Measurements from ENCODE around the gene MYBBP1A. TPM values are rescaled to one million over a fixed set of nuclear protein-coding genes. Genes with fewer than 3 reads are reported as not detected.

The MYBBP1A gene
- total RNA-seq, 1 donor = 49.2 TPM

GRCh38 chr17:4509923-4510617, 45.1 kb downstream of the MYBBP1A start:
- Histone ChIP-seq H3K4me1 (ENCODE audit: insufficient read depth, low read length) (peaks cover 5% of the 10 kb centered on the region), H3K27ac (ENCODE audit: low read depth, low read length) (peak overlapping the region; percentile 16), H3K4me2 (ENCODE audit: insufficient read depth, low read length) (no peak overlapping the region), H2AFZ (ENCODE audit: low read length) (peak overlapping the region; percentile 37), H3K27me3 (ENCODE audit: insufficient read depth, low read length) (no peaks in the 10 kb centered on the region), H4K20me1 (ENCODE audit: insufficient read depth, low read length) (no peaks in the 10 kb centered on the region), H3K4me3 (ENCODE audit: insufficient read depth, low read length) (no peak overlapping the region), H3K9me3 (ENCODE audit: low read depth, low read length) (no peaks in the 10 kb centered on the region), H3K36me3 (ENCODE audit: insufficient read depth, low read length) (no peaks in the 10 kb centered on the region), H3K79me2 (ENCODE audit: insufficient read depth, low read length) (no peaks in the 10 kb centered on the region)
- TF ChIP-seq CTCF (IDR thresholded peaks at IDR 0.05; ENCODE audit: extremely low read depth, low read depth, low read length) = no peak
- DNase-seq (ENCODE audit: insufficient read length, low spot score, missing footprints) = peak; percentile 93

DNA sequence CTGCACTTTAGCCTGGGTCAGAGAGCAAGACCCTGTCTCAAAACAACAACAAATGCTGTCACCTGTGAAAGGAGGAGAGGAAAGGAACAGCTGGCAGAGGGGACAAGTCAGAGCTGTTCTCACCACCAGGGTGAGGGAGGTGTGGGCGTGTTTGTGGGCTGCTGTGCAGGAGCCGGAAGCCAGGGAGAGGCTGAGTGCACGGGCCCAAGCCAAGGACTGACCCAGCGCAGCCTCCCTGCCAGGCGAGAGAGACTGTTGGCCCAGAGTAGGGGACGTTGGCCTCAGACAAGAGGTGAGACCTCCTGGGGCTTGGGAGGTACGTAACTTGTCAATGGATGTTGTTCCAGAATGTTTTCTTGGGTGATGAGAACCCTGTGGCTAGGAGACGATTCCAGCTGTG, 45.8 kb downstream of the MYBBP1A start:
- H3K27ac ChIP-seq (ENCODE audit: low read depth, low read length) = no peak overlapping the region
- no peaks in the 10 kb centered on the region for H3K36me3 ChIP-seq (ENCODE audit: insufficient read depth, low read length)
- no peaks in the 10 kb centered on the region for H4K20me1 ChIP-seq (ENCODE audit: insufficient read depth, low read length)
- H3K27me3 ChIP-seq (ENCODE audit: insufficient read depth, low read length) = no peaks in the 10 kb centered on the region
- peaks cover 5% of the 10 kb centered on the region for H3K4me1 ChIP-seq (ENCODE audit: insufficient read depth, low read length)
- H2AFZ ChIP-seq (ENCODE audit: low read length) = no peak overlapping the region
- no peaks in the 10 kb centered on the region for H3K9me3 ChIP-seq (ENCODE audit: low read depth, low read length)
- DNase-seq (ENCODE audit: insufficient read length, low spot score, missing footprints) = peak; percentile 91
- H3K4me2 ChIP-seq (ENCODE audit: insufficient read depth, low read length) = no peak overlapping the region
- H3K79me2 ChIP-seq (ENCODE audit: insufficient read depth, low read length) = no peaks in the 10 kb centered on the region
- no peak for TF ChIP-seq CTCF (IDR thresholded peaks at IDR 0.05; ENCODE audit: extremely low read depth, low read depth, low read length)
- H3K4me3 ChIP-seq (ENCODE audit: insufficient read depth, low read length) = no peak overlapping the region

GRCh38 chr17:4508207-4508606, 47.0 kb downstream of the MYBBP1A start:
- Histone ChIP-seq H2AFZ (ENCODE audit: low read length) (no peak overlapping the region), H3K9me3 (ENCODE audit: low read depth, low read length) (no peaks in the 10 kb centered on the region), H3K36me3 (ENCODE audit: insufficient read depth, low read length) (no peaks in the 10 kb centered on the region), H3K4me2 (ENCODE audit: insufficient read depth, low read length) (no peak overlapping the region), H3K27ac (ENCODE audit: low read depth, low read length) (no peak overlapping the region), H4K20me1 (ENCODE audit: insufficient read depth, low read length) (no peaks in the 10 kb centered on the region), H3K27me3 (ENCODE audit: insufficient read depth, low read length) (no peaks in the 10 kb centered on the region), H3K79me2 (ENCODE audit: insufficient read depth, low read length) (no peaks in the 10 kb centered on the region), H3K4me3 (ENCODE audit: insufficient read depth, low read length) (no peak overlapping the region), H3K4me1 (ENCODE audit: insufficient read depth, low read length) (peaks cover 5% of the 10 kb centered on the region)
- no peak for DNase-seq (ENCODE audit: insufficient read length, low spot score, missing footprints)
- TF ChIP-seq CTCF (IDR thresholded peaks at IDR 0.05; ENCODE audit: extremely low read depth, low read depth, low read length) = no peak

- TF ChIP-seq CTCF (IDR thresholded peaks at IDR 0.05; ENCODE audit: extremely low read depth, low read depth, low read length) = no peak
- Histone ChIP-seq H2AFZ (ENCODE audit: low read length) (no peak overlapping the region), H3K27ac (ENCODE audit: low read depth, low read length) (no peak overlapping the region), H3K9me3 (ENCODE audit: low read depth, low read length) (no peaks in the 10 kb centered on the region), H3K36me3 (ENCODE audit: insufficient read depth, low read length) (no peaks in the 10 kb centered on the region), H3K4me3 (ENCODE audit: insufficient read depth, low read length) (no peak overlapping the region), H3K79me2 (ENCODE audit: insufficient read depth, low read length) (no peaks in the 10 kb centered on the region), H4K20me1 (ENCODE audit: insufficient read depth, low read length) (no peaks in the 10 kb centered on the region), H3K4me2 (ENCODE audit: insufficient read depth, low read length) (no peak overlapping the region), H3K27me3 (ENCODE audit: insufficient read depth, low read length) (no peaks in the 10 kb centered on the region), H3K4me1 (ENCODE audit: insufficient read depth, low read length) (peaks cover 5% of the 10 kb centered on the region)
- DNase-seq (ENCODE audit: insufficient read length, low spot score, missing footprints) = no peak
Measured at GRCh38 chr17:4507361-4508111, 47.6 kb downstream of the MYBBP1A start.

Measured in osteoblast (primary cell).